ENCODE measurements around the gene ZDHHC14.

The ZDHHC14 gene

DNA sequence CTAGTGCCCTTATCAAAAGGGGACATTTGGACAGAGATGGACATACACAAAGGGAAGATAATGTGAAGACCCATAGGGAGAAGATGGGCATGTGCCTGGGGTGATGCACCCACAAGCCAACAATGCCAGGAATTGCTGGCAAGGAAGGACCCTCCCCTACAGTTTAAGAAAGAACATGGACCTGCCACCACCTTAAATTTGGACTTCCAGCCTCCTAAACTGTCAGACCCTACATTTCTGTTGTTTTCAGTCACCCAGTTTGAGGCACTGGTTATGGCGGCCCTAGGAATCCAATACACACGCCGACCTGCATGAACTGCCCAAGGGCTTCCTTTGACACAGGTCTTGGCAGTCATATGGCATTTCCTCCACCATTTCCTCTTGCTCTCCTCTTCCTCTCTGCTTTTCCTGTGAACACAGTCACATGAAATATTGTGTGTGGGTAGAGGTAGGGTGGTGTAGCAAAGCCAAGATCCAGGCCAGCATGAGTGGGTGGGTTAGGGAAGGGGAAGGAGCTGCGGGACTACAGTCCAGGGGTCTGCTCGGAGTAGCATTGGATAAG is 115.6 kb downstream of the ZDHHC14 start:
- no peak for DNase-seq

DNA sequence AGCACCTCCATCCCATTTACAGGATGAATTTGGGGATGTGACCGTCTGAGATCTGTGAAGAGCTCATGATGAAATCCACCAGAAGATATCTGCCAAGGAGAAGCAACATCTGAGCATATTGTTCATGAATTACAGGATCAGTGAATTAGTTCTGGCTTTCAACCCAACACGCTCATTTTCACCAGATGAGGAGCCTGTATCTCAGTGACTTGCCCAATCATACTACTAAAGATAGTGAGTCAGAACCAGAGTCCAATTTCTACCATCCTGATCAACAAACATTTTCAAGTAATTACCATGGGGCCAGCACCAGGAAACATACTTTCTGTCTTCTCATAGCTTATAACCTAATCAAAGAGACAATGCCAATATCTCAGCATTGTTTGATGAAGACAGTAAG is 116.6 kb downstream of the ZDHHC14 start:
- no peak for DNase-seq

DNA sequence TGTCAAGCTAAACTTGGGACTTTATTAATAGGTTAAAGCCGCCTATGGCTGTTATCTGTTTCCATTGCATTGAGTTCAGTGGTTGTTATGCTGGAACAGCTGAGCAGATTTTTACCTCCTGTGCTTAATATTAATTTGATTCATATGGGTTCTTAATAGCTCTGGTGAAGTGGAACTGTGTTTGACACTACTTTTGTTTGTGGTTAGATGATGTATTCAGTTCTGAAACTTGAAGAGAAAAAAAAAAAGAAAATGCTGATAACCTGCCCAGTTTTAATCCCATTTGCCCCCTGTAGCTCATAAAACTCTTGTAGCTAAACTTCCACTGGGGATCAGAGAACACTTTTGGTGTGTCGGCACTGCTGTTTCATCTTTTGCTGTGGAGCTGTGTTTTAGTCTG is 117.8 kb downstream of the ZDHHC14 start:
- no peak for DNase-seq

DNA sequence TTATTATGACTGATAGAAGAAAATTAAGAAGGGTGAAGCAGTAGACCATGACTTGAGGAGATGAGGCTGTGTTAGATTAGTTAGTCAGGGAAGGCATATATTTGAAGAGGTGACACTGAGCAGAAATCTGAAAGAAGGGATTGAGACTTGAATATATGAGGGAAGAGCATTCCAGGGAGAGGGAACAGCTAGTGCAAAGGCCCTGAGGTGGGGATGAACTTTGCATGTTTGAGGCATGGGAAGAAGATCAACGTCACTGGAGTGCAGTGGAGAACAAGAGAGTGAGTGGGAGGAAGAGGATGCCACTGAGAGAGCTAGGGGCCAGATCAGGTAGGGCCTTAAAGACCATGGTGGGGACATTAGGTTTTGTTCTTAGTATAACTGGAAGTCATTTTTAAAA is 119.0 kb downstream of the ZDHHC14 start:
- DNase-seq, result no peak

DNA sequence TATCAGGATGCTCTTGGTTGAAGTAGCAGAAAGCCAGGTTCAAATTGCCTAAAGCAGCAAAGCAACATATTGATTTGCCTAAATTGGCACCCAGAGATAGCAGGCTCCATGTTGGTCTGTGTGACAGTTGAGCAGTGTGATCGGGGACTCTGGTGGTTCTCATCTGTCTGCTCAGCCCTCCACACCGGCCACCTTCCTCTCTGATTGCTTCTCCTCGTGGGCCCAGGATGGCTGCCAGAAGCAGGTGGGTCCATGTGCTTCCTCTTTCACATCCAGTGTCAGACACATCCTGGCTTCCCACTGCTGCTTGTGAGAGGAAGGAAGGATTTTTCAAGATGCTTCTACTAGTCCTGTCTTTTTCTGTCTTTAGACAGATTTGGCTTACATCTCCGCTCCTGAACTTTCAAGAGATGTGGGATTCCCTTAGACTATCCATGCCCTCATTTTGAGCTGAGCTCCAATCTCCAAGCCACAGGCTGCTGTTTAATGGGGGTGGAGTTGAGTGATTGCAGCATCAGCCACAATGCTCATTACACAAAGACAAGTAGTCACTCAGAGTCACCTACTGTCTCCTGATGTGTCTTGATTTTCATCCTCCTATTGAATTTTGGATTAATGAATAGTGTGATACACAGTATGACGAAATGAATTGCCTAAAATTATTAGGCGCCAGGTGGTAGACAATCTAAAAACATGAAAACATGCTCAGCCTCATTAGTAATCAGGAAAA is 122.2 kb downstream of the ZDHHC14 start:
- DNase-seq, result no peak

DNA sequence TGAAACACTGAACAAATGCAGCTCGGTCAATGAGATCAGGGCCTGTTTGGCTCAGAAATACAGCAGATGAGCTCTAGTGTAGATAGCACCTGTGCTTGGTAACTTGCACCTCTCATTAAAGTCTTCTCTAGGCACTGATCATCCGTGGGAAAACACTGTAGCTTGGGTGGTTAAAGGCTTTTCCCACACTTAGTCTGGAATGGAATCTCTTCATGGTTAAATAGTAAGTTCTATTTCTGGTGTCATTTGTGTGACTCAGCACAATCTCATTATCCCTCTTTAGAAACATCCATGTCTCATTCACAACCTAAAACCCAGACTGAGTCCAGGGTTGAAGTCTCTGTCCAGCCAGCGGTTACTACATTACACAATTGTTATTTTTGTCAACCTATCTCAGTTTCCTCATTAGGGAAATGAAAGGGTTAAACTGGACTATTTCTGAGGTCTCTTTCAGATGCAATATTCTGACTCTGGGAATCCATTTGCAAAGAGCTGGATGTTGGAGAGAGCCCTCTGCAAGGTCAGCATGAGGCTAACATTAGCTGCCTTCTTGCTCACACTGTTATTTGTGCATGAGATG is 125.0 kb downstream of the ZDHHC14 start:
- no peak for DNase-seq

DNA sequence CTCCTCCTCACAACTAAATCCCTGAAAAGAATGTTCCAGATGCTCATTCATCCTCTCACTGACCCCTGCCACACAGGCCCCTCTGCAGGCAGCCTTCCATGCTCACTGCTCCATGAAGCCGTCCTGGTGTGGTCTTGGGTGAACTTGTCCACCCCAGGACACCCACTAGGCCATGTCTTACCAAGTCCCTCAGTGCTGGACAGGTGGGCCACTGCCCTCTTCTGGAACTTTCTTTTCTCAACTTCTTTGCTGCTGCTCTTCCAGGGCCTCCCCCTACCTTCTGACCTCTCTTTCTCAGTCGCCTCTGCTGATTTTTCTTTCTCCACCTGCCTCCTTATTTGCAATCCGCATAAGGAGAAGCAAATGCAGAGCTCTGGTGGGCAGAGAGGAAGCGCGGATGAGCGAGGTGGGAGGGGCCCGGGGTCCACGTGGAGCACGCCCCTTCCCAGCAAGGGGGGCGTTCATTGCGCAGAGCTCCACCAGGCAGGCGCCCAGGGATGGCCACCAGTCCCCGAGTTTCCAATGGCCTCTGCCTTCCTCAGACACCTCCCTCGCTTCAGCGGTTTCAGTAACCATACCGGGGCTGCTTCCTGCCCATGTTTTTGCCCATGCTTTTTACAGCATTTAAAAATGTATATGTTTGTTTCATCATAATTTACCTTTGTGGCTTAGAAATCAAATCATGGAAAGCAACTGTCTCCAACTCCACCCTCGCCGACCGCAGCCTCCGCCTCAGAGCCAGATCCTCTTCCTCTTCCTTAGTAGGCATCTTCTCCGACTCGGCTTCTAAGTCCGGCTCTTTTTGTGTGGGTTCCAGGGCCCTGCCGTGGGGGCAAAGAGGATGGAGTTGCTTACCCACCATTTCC is 129.6 kb downstream of the ZDHHC14 start:
- no peak for DNase-seq

DNA sequence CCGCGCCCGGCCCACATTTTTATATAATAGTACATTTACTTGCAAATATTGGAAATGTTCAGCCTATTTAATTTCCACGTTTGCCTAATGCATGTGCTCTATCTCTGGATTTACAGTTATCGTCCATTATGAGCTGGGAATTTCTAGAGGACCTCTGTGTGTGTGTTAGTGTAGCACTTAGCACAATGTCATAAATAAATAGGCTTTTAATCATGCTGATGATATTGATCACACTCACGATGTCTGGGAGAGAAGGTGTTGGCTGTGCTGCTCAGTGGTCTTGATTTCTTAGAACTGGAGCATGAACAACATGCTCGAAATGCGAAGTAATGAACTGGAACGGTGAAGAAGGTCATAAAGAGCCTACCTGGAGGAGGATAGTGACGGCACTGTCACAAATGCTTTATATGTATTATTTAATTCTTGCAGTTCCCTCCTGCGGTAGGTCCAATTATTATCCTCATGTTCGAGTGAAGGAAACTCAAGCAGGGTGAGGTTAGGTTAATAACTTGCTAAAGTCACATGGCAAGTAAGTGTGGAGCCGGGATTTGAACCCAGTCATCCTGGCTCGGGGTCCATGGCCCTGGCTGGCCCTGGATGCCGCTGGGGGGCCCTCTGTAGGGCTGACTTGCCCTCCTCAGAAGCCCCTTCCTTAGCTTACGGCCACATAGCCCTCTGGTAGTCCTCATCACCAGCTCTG is 130.8 kb downstream of the ZDHHC14 start:
- no peak for DNase-seq

DNA sequence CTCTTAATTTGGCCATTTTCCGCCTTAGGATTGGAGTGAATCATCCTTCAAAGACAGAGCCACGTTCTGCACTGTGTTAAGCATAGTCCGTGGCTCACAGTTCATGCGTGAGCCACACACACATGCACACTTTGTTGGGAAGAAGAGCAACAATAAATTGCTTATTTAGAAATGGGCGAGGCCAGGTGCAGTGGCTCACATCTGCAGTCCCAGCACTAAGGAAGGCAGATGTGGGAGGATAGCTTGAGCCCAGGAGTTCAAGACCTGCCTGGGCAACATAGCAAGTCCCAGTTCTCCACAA is 131.3 kb downstream of the ZDHHC14 start:
- no peak for DNase-seq

DNA sequence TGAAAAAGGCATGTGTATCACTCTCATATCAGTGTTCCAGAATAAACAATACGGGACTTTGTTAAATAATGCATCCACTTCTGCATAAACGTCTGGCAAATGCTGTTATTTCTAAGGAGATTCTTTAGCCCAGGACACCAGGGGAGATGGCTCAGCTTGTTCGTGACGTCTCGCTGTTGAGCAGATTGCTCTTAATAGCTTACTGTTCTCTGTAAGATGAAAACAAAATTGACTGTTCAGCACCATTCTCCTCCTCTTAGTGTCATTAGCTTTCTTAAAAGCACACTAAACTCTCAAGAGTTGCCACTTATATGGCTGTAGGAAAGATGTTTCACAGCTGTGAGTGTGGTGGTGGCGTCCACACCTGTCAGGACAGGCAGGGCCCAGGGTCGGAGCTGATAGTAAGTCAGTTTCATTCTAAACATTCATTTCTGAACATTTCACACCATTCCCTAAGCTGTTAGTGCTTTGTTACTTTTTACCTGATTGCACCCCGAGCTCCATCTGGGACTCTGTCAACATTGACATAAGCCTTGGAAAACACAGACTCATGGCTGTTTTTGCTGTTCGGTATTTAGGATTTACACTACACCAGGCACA is 132.1 kb downstream of the ZDHHC14 start:
- no peak for DNase-seq

DNA sequence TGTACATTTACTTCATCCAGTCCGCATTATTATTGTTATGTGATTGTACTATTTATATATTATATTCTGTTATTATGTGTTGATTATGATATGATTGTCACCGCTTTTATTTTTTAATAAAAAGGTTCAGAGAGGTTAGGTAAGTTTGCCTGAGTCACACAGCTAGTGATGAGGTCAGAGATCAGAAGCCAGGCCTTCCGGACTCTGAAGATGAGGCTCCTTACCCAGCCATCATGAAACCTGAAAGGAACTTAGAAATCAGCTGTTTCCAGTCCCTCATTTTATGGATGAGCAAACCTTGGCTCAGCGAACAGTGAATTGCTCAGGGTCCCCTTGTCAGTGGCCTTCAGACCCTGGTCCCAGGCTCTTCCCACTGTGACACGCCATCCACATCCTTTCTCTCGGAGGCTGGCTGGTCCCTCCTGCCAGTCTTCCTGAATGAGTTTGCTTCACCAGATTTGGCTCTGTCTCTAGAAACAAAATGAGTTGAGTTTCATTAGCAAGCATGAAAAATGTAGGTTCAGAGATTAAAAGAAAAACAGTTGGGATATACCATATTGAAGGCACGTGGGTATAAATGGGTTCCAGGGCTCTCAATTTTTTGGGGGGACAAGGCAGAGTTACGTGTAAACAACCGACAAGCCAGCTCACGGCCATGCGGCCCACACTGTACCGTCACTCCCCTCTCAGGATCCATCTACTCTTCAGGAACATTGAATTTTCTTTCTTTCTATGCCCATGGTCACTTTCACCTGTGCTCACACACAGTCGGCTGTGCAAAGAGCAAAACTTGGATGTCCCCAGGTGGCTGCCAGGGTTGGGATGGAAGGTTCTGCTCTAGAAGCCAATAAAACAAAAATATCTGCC is 132.9 kb downstream of the ZDHHC14 start:
- no peak for DNase-seq

DNA sequence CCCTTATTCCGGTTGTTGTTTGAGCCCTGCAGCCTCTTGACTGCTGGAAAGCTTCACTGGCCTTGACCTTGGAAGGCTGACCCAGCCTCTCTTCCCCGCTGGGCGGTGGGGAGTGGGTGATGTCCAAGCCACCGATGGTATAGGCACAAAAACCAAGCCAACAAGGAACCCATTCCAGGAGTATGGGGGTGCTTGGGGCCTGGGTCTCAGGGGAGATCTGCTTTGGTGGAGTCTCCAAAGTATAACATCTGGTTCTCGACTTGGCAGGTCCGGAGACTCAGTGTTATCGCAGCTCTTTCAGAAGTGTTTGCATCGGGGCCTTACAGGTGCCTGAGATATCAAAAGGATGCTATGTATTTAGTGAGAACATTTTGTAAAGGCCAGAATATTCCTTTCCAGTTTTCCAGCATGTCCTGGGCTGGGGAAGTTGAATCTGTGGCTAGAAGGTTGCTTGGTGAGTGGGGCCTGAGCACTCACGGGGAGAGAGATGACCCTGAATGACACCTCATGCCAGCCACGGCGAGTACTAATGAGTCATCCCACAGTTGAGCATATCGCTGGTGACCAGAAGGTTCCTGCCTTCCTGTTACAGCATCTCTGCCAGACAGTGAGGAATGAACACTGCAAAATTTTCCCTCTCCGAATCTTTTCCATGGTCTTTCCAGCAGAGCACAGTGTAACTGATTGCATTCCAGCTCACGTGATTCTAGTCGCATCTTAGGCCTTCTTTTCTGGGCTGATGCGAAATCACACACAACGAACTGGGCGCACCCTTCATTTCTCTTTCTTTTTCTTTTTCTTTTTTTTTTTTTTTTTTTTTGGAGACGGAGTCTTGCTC is 133.9 kb downstream of the ZDHHC14 start:
- no peak for DNase-seq

DNA sequence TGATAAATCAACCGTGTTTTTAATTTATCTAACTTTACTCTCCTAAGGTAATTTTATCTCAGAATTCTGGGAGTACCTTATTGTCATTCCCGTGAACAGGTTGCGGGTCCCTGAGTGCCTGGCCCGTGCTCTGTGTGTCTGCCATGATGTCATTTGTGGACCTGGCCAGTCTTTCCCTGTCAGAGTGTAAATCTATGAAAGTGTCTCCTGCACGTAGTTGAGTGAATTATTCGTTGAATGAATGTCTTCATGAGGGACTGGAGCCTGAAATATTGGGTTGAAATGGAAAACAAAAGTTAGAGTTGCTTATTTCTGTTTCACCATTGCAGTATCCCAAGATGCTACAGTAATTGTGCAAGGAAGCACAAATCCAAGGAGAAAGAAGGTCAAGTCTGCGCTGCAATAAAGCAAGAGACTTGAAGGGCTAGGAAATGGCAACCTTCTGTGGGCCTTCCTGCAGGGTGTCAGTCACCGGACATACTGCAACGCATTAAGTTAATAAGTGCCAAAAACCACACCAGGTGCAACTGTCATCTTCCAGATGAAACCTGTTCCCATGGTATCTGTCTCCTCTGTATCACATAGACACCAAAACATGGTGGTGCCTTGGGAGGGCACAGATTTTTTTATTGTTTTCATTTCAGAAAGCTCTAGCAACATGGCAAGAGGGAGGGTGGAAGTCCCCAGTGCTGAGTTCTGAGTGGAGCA is 135.5 kb downstream of the ZDHHC14 start:
- DNase-seq, result no peak

DNA sequence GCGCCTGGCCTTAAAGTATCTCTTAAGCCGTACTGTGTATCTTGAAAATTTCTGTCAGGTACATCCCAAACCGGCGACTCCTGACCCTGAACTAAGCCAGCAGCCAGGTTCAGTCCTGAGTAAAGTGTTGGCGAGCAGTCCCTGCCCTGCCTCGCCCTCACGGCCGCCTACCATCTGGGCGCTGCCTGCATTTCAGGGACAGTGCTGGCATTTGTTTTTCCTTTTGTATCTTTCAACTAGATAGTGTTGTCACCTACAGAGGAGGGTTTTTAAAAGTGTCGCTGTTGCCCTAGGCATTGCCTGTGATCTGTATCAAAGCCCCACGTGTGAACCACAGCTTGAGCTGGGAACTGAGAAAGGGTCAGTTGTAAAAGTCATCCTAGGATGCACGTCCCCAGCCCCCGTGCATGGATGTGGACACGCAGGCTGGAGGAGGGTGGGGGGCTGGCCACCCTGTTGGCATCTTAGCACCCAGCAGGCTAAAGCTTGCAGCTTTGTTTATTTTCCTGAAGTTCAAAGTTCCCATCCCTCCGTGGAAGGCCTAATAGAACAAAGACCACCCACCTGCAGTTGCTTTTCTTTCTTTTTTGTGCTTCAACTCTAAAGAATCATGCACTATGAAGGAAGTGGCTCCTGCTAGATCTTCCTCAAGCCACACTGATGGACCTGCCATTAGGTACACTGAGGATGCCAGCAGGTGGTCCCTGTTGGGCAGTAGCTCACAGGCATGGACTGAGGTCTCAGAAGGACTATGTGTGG is 136.8 kb downstream of the ZDHHC14 start:
- no peak for DNase-seq

DNA sequence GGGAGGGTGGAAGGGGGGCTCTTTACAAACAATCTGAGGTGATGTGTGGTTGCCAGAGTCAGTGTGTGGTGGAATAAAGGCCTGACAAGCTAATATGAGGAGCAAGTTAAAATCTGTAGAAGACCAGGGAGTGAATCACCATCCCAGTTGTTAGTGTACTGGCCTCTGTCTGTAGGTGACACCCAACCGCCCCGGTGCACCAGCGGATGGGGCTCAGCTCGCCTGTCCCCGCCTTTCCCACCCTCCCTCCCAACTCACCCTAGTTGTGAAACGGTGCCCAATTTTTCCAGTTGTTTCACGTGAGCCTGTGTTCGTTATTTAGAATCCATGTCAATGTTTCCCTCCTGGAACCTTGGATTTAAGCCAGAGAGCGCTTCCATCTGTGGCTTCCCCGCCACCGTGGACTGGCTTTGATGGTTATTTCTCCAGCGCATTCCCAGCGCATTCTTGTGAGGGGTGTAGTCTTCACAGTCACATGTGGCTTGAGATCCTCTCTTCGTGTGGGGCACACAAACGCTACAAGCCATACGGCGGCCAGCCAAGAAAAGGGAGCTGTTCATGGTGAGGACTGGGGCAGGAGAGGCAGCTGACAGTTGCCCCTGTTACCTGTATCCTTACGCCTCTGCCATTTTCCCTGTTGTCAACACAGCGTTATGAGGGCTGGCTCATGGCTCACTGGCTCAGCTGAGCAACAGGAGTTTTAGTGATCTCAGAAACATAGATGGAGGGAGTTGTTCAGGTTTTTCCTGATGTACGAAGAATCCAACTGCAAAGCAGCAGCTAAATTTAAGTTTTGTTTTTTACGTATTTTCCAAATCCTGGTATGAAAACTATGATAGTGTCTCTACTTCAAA is 137.6 kb downstream of the ZDHHC14 start:
- DNase-seq, result no peak

DNA sequence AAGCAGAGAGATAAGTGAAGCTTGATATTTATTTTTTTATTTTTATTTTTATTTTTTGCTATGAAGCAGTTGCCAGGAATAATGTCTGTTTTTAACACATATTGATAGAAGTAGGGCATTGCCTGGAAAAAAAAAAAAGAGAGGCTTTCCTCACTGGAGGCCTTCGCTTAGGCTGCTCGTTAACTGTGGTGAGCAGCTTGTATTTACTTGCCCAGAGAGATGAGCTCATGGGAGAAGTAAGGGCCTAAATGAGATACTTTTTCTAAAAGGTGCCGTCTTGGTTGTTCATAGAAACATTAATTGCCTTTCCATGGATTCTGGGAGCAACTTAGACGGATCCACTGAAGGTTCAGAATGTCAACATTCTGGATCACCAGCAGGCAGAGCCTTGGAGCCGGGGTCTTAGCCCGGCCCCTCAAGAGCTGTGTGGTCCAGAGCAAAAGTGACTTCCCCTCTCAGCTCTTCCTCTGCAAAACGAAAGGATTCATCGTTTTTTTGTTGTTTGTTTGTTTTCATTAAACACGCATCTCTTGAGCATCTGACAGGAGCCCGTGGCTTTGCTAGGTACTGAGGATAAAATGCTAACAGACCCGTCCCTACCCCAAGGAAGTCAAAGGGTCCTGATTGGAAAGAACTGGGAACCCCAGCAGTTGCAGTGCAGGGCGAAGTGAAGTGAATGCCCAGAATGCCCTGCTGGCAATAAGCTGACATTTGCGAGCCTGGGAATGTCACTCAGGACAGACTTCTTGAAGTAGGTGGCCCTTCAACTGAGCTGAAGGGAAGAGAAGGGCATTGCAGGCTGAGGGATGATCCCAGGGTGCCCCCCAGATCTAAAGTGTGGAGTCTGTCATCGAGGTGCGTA is 138.5 kb downstream of the ZDHHC14 start:
- DNase-seq, result no peak

DNA sequence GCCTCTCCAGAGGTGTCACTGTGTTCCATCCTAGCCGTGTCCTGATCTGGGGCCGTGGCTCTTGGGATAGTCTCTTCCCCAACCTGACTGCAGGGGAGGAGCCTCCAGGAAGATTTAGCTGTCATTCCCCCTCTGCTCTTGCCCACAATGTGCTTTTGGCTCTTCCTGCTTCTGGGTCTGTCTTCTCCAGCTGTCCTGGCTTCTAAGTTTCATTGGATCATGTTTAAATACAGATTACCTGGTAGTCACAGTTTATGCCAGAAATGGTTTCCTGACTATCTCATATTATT is 139.1 kb downstream of the ZDHHC14 start:
- DNase-seq, result no peak
